ENCODE data around the gene BOC.

BOC gene

DNA sequence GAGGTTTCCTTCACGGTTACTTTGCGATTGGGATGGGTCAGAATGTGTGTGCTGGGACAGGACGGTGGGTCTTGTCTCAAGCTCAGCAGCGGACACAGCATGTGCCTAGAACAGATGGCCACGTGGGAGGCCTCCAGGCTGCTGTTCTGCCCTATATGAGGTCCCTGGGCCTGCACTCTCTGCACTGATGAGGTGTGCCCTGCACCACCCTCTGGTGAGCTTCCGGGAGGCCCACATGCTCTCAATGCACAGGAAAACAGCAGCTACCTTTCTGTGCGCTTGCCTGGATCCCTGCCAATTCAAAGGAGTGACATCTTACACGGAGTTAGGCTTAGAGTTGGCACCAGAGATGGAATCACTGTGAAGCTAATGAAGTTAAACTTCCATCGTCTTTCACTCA is 59.8 kb downstream of the BOC start:
- no peak for DNase-seq

DNA sequence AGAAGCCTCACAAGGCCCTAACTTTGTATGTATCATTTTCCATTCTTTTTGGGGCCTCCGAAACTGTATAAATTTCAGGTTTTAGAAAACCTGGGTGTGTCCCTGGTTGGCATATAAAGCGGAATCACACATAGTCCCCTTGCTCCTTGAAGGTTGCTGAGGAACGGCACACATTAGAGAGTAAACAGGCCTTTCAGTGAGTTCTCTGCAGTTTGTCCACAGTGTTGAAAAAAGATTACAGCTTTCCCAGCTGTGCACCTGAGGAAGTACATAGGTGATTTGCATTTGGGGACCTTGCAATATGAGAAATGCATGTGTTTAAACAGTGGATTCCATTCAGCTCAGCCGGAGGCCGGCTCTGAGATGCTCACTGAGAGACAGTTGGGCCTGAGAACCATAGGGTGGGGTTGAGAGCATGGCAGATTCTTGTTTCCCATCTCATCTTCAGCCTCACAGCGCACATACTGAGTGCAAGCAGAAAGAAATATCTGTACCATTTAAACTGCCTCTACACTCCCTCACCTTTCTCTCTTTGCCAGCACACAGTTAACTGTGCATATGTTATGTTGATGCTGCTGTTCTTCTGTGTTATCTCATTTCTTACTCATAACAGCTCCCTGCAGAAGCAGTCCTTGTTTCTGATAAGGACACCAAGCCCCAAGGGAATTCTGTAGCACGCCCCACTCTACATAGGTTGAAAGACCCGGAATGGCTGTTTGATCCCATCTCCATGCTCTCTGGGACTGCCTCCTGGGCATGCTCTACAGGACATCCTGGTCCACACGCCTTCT is 60.4 kb downstream of the BOC start:
- no peak for DNase-seq

DNA sequence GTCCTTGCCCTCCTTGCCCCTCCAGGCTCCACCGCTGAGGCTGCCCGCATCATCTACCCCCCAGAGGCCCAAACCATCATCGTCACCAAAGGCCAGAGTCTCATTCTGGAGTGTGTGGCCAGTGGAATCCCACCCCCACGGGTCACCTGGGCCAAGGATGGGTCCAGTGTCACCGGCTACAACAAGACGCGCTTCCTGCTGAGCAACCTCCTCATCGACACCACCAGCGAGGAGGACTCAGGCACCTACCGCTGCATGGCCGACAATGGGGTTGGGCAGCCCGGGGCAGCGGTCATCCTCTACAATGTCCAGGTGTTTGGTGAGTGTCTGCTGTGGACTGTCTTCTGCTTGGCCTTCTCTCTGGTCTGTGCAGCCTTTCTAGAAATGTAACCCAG is 61.0 kb downstream of the BOC start:
- no peak for DNase-seq

DNA sequence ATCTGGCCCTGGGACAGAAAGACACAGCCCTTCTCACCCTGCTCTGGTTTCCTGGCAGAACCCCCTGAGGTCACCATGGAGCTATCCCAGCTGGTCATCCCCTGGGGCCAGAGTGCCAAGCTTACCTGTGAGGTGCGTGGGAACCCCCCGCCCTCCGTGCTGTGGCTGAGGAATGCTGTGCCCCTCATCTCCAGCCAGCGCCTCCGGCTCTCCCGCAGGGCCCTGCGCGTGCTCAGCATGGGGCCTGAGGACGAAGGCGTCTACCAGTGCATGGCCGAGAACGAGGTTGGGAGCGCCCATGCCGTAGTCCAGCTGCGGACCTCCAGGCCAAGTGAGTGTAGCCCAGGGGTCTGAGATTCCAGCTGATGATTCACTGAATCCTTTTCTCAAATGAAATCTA is 61.7 kb downstream of the BOC start:
- DNase-seq: no peak

DNA sequence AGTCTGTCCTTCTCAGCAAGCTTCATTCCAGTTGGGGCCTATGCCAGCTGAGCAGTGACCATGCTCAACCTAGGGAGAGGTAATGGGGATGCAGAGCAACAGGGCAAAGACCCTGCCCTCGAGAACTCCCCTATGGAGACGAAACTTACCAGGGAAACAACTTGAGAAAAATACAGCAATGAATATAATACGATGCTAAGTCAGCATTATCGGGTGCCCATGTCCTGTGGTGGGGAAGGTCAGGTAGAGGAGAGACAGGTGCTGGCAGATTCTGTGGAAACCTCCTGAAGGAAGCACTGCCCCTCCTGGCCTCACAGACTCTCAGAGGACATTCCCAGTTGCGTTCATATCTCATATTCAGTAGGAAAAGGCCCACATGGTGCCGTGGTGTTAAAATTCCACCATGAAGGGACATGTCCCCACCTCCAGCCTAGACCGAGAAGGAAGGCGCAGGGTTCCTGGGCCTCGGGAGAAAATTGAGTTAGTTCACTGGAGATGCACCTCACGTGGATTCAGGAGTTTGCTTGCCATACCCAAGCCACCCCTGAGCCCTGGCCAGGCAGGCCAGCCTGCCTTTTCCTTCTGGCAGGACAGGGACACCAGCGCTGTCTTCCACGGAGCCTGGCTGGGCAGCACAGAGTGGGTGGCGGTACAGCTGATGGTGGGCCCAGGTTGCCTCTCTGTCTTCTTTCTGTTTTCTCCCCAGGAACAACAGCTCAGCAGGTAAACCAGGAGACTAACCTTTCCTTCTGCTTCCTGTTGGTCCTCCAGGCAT is 62.4 kb downstream of the BOC start:
- DNase-seq: no peak

DNA sequence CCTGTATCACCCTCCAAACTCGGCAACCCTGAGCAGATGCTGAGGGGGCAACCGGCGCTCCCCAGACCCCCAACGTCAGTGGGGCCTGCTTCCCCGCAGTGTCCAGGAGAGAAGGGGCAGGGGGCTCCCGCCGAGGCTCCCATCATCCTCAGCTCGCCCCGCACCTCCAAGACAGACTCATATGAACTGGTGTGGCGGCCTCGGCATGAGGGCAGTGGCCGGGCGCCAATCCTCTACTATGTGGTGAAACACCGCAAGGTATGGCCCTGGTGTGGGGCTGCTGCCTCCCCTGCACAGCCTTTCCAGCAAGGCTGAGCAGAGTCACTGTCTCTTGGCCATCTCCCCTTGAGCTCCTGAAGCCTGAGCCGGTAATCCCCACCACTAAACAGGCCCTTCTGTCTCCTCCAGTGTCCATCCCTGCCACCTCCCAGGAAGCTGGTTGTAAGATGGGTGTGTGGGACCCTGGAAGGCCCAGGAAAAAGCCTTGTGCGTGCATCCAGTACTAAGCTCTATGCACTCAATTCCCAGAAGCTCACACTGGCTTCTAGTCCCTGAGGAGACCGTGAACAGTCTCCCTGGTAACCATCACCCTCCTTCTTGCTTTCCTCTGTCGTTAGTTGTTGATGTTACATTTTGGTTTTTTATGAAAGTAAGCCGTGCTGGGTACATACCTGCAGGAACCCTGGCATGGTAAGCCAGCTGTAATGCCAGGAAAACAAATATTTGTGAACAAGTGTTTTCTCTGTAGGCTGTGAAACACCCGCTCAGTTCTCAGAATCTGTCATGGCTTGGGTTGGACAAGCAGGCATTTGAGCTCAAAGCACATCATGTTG is 63.3 kb downstream of the BOC start:
- no peak for DNase-seq

DNA sequence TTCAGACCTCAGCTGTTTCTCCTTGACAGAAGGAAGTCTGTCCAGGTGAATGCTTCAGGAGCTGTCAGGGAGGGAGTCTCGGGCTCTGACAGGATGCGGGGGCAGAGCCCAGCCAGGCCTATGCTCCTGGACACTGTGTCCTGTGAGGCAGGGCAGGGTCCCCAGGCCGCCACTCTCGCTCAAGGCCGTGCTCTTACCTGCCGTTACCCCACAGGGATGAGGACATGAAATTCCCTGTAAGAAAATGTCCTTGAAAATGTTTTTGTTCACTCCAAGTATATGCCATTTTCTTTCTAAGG is 63.9 kb downstream of the BOC start:
- DNase-seq: no peak

DNA sequence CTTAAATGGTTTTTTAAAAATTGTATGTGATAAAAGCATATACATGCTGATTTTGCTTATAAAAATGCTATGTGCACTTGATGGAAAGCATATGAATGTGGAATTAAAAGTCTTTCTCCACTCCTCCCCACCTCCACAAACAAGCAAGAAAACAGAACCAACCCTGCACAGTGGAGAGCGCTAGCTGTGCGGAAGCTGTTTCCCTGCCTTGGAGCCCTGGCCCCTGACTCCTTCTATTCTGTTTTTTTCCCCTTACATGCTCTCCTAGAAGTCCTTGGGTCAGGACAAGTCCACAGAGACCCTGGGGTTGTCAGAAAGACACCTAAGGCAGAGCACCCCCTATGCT is 64.2 kb downstream of the BOC start:
- no peak for DNase-seq

DNA sequence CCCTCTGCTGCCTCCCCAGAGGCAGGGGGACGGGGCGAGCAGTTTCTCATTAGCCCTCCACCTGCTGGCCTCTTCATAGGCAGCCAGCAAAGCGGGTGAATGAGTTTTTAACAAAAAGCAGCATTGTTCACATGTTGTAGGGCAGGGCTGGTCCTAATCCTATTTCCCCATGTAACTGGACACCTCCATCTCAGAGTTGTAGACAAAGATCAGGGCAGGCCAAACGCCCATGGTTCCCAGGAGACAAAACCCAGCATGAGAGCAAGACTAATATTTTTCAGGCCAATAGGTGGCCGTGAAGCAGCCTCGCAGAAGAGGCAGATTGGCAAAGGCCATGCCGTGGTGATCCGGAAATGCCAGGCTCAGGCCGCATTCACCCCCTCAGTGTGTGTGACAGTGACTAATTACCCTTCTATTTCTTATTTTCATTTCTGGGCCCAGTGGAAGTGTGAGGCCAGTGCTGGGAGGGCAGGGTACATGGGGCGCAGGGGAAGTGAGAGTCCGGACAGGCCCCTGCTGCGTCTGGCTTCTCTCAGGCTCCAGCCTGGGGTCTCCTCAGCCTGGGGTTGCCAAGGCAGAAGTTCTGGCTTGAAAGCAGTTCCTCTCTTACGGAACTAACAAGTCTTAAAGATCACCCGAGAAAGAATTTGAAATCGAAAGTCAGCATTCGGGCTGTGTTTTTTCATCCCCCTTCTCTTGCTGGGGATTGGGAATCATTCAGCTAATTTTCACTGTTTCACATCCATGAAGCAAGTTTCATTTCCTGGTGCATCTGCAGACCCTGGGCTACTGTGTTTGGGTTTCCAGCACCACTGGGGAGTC is 64.8 kb downstream of the BOC start:
- no peak for DNase-seq

DNA sequence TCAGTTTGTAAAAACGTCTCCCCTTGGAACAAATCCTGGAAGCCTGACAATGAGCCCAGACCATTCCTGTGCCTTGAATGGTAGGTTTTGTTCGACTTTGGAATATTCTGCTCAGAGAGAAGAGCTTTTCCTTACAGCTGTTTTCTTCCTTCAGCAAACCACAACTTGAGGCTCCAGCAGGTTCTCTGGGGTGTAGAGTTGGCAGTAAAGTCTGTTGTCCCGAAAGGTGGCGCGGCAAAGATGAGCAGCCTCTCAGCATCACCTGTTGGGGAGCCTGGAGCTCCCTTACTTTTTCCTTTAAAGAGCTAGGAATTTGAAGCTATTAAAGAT is 65.4 kb downstream of the BOC start:
- no peak for DNase-seq

DNA sequence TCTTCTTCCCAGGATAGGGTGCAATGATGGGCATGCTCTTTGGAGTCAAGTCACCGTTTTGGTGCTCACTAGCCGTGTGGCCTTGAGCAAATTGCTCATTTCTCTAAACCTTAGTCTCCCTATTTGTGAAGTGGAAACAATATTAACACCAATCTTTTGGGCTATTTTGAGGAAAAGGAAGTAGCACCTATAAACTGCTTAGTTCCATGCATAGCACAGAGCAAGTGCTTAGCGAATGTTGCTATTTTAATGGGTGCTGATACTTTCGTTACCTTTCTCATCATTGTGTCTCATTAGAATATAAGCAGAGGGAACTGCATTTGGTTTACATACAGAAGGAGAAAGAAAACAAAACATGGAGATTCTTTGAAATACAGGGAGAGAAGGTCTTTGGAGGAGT is 66.1 kb downstream of the BOC start:
- DNase-seq: no peak

DNA sequence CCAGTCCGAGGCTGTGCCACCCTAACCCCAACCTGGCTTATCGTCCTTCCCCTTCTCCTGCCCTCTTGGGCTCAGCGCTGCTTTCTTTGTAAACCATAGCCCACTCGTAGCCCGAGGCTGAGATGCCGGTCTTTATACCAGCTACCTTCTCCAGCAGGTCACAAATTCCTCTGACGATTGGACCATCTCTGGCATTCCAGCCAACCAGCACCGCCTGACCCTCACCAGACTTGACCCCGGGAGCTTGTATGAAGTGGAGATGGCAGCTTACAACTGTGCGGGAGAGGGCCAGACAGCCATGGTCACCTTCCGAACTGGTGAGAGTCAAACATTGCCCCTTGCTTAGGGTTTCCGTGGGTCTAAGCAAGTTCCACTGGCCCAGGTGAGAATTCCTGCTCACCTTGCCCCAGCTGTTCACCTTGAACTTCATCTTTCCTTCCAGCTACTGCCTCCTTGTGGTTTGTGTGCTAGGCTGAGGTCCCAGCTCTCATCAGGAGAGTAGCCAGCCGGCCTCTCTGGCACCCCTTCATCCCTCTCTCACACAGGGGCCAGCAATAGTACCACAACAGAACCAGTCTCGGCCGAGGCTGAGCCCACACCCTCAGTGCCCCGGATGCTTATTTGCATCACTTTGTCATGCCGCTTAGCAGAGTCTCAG is 66.7 kb downstream of the BOC start:
- no peak for DNase-seq

DNA sequence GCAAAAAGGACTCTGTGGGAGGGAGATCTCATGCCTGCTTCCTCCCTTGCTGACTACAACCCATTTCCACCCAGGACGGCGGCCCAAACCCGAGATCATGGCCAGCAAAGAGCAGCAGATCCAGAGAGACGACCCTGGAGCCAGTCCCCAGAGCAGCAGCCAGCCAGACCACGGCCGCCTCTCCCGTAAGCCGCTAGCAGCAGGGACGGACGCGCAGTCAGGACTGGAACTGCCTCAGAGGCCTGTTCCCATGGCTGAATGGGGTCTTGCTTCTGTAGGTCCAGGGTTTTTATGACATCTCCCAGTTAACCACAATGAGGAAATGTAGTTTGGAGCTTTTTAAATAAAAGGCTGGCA is 67.2 kb downstream of the BOC start:
- no peak for DNase-seq

DNA sequence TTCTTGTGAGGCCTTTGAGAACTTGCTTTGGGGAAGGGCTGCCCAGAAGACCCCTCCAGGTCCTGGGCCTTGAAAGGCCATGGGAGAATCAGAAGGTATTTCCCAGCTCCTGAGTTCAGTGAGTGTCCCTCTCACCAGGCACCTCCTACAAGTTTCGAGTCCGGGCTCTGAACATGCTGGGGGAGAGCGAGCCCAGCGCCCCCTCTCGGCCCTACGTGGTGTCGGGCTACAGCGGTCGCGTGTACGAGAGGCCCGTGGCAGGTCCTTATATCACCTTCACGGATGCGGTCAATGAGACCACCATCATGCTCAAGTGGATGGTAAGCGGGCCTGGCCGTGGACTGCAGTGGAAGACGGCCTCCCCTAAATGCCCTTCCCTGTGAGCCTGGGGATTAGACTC is 68.3 kb downstream of the BOC start:
- no peak for DNase-seq

DNA sequence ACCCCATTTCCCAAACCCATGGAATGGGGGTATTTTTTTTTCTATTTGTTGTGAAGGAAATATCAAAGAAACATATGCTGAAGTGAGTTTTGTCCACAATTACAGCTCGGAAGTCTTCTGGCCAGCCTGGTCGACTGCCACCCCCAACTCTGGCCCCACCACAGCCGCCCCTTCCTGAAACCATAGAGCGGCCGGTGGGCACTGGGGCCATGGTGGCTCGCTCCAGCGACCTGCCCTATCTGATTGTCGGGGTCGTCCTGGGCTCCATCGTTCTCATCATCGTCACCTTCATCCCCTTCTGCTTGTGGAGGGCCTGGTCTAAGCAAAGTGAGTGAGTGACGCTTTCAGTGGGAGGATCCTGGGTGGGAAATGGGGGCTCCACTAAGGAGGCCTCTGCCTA is 71.9 kb downstream of the BOC start:
- DNase-seq: no peak

DNA sequence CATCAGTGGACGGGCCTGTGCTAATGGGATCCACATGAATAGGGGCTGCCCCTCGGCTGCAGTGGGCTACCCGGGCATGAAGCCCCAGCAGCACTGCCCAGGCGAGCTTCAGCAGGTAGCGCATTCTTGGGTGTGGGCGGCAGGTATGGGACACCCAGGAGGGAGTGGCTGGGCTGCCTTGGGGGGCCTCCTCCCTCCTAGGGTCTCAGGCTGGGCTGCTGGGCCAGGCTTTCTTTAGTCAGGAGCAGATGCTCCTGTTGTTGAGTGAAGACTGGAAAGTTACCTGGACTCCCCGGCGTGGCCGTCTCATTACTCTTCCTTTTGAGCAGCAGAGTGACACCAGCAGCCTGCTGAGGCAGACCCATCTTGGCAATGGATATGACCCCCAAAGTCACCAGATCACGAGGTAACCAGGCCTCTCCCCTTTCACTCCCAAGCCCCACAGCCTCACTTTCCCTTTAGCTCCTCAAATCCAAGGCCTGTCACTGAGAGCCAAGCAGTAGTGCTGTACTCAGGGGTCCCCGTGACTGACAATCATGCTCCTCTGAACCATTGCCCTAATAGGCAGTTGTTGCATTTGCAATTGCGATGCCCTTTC is 73.2 kb downstream of the BOC start:
- DNase-seq: no peak

DNA sequence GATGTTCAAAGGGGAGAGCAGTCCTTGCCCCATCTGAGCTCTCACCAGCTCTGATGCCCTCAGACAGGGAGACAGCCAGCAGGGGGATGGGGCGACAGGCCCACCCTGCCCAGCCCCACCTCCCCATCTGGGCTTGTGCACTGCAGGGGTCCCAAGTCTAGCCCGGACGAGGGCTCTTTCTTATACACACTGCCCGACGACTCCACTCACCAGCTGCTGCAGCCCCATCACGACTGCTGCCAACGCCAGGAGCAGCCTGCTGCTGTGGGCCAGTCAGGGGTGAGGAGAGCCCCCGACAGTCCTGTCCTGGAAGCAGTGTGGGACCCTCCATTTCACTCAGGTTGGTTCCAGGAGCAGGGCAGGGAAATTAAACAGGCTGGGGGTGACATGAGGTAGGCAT is 73.9 kb downstream of the BOC start:
- DNase-seq: no peak

DNA sequence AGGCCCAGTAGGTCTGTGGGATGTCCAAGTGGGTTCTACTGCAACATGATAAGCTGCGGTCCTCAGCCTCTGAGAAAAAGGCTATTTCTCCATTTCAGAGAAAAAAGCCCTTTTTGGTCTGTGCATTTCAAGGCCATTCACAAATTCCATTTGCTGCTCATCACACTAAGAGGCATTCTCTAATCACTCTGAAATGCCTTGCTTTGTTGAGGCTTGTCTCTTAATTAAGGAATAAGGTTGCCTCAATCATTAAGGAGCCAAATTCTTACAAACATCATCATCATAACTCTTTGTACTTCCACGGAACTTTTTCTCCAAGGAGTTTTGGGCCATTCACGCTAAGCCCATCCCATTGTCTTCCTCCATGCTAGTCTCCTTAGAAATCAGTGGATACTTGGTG is 74.4 kb downstream of the BOC start:
- no peak for DNase-seq

DNA sequence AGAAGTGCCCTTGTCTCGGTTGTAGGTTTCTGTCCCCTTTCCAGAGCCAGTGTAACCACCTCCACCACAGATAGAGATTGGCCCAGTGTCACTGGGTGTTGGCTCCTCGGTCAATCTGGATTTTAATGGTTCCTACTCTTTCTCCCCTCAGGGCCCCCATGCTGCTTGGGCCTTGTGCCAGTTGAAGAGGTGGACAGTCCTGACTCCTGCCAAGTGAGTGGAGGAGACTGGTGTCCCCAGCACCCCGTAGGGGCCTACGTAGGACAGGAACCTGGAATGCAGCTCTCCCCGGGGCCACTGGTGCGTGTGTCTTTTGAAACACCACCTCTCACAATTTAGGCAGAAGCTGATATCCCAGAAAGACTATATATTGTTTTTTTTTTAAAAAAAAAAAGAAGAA is 75.2 kb downstream of the BOC start:
- DNase-seq: no peak

DNA sequence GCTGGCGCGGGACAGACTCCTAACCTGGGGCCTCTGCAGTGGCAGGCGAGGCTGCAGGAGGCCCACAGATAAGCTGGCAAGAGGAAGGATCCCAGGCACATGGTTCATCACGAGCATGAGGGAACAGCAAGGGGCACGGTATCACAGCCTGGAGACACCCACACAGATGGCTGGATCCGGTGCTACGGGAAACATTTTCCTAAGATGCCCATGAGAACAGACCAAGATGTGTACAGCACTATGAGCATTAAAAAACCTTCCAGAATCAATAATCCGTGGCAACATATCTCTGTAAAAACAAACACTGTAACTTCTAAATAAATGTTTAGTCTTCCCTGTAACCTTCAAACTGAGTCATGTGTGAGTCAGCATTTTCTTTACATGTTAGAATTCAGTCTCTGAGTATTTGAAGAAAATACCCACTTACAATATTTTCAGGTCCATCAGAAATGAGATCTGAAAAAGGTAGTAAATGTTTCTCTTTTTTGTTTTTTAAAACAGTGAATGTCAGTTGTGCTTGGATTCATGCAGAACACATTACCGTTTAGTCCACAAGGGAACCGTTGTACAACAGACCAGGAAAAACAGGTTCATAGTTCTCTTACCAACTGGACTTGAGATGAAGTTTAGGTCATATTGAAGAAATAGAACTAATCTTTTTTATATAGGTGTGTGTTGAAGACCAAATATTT is 75.9 kb downstream of the BOC start:
- DNase-seq: no peak

DNA sequence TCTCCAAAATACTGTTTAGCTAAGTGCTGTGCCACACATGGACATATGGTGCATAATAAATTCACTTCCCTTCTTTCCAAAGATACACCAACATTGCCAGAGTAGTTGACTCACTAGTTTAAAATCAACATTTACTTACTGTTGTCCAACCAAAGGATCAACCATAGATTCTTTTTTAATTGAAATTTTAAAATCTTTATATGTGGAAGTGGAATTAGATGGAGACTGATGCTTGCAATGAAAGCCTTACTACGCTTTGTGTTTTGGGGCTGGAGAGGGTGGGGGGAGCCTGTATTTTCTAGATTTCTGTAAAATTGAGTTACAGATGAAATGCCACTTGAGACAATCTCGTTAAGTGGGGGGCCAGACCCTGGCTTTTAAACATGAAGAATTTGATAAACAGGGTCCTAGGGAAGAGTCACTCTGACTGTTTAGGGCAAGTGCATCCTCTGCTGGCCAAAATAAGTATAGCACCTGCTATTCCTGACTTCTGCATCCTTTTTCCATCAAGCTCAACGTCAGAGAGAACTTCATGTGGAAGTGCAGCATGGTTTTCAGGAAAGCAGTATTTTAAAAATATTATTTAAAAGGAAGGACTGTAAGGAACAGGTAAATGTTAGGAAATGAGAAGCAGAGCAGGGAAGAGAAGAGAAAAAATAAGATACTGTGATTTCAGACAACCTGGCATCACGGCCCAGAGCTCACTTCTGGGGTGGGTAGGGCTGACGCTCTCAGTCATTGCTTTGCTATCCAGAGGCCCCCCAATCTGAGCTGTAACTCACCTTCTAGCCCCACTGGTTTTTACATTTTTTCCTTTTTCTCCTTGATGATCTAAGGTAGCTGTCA is 76.7 kb downstream of the BOC start:
- peak; percentile 22 for DNase-seq

All from NCI-H1436 treated with DMSO at 0.1 percent for 48 hours (cell line).